ENCODE measurements around the gene TMEM201. TPM values are rescaled to one million over a fixed set of nuclear protein-coding genes. Genes with fewer than 3 reads are reported as not detected.

TMEM201 gene
- total RNA-seq, 1 donor: 8.9 TPM

DNA sequence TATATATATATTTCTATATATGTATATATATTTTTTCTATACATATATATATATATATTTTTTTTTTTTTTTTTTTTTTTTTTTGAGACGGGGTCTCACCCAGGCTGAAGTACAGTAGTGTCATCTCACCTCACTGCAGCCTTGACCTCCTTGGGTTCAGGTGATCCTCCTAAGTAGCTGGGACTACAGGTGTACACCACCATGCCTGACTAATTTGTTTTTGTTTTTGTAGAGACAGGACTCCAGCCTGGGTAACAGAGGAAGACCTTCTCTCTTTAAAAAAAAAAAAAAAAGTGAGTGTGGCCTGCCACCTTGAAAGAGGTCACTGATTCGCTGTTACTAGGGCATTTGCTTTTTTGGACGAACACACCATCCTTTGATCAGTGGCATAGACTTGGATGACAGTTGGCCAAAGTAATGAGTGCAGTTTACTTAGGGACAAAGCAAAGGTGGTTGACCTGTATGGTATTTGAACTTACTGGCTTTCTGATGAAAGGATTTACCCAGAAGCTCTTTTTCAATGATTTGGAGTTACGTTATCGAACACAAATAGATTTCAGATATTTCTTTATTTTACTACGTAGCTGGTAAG lies 38.7 kb upstream of the TMEM201 start:
- TF ChIP-seq, protein P1, sequence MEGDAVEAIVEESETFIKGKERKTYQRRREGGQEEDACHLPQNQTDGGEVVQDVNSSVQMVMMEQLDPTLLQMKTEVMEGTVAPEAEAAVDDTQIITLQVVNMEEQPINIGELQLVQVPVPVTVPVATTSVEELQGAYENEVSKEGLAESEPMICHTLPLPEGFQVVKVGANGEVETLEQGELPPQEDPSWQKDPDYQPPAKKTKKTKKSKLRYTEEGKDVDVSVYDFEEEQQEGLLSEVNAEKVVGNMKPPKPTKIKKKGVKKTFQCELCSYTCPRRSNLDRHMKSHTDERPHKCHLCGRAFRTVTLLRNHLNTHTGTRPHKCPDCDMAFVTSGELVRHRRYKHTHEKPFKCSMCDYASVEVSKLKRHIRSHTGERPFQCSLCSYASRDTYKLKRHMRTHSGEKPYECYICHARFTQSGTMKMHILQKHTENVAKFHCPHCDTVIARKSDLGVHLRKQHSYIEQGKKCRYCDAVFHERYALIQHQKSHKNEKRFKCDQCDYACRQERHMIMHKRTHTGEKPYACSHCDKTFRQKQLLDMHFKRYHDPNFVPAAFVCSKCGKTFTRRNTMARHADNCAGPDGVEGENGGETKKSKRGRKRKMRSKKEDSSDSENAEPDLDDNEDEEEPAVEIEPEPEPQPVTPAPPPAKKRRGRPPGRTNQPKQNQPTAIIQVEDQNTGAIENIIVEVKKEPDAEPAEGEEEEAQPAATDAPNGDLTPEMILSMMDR (IDR thresholded peaks at IDR 0.05; ENCODE audit: insufficient read depth, low read length): no peak
- no peak overlapping the region for H3K4me3 ChIP-seq (ENCODE audit: low read depth, low read length)
- DNase-seq (ENCODE audit: low read depth): no peak

DNA sequence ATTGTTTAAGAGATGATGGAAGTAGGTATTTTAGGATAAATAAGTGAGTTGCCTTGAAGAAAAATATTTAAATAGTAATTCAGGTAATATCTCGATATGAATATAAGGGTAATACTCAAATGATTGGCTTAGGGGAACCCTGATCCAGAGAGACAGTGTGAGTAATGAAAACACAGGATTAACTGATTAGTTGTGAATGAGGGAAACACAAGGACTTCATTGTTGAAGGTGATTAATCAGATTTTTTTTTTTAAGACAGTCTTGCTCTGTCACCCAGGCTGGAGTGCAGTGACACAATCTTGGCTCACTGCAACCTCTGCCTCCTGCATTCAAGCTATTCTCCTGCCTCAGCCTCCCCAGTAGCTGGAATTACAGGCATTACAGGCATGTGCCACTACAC lies 36.7 kb upstream of the TMEM201 start:
- no peak overlapping the region for H3K4me3 ChIP-seq (ENCODE audit: low read depth, low read length)
- DNase-seq (ENCODE audit: low read depth): no peak
- TF ChIP-seq, protein P1 (IDR thresholded peaks at IDR 0.05; ENCODE audit: insufficient read depth, low read length): no peak

DNA sequence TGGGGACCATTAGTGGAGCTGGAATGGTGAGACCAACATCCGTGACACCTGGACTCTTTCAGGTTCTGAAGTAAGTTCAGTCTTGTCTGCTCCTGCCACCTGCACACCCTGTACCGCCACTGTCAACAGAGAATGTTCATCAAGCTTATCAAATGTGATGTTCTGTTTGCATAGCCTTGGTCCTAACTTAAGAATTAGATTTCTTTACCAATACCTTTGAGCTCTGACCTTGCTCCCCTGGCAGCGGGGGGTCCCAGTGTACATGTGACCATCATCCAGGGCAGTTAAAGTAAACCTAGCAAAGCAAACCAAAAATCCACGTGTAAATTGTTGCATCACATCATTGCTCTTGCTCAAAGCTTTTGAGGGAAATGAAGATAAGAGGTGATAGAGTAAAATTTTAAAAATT lies 35.0 kb upstream of the TMEM201 start:
- DNase-seq (ENCODE audit: low read depth): no peak
- TF ChIP-seq, protein P1 (IDR thresholded peaks at IDR 0.05; ENCODE audit: insufficient read depth, low read length): no peak

DNA sequence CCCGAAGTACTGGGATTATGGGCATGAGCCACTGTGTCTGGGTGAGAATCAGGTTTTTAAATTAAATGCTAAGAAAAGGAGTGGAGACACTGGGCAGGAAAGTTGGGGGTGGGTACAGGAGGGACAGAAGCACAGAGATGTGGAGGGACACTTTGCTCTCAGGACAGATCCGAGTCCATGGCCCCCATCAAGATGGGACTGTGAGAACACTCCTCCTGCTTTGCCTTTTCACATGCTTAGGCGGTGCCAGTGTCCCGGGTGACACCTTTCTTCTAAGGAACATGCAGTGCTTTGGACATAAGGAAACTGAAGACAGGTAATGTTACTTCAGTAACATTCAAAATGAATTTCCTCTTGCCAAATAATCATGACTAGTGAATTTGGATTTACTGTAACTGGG lies 32.8 kb upstream of the TMEM201 start:
- DNase-seq (ENCODE audit: low read depth): no peak
- TF ChIP-seq, protein P1 (IDR thresholded peaks at IDR 0.05; ENCODE audit: insufficient read depth, low read length): no peak
- H3K4me3 ChIP-seq (ENCODE audit: low read depth, low read length): no peak overlapping the region

More for the DNA sequence above, 35.0 kb upstream of the TMEM201 start:
- H3K4me3 ChIP-seq (ENCODE audit: low read depth, low read length): no peak overlapping the region

DNA sequence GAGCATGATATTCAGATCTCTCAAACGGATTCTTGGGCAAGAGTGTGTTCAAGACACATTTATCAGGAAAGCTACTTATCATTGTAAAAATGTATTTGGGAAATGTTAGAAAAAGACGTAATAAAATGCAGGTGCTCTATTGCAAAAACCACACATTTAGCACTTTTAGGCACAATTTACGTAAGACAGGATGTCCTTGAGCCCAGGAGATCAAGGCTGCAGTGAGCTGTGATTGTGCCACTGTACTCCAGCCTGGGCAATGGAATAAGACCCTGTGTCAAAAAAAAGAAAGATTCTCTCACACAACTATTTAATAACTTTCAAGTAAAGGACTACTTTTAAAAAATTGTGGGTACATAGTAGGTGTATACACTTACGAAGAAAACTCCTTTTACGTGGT lies 31.1 kb upstream of the TMEM201 start:
- DNase-seq (ENCODE audit: low read depth): no peak
- TF ChIP-seq, protein P1 (IDR thresholded peaks at IDR 0.05; ENCODE audit: insufficient read depth, low read length): no peak
- no peak overlapping the region for H3K4me3 ChIP-seq (ENCODE audit: low read depth, low read length)

DNA sequence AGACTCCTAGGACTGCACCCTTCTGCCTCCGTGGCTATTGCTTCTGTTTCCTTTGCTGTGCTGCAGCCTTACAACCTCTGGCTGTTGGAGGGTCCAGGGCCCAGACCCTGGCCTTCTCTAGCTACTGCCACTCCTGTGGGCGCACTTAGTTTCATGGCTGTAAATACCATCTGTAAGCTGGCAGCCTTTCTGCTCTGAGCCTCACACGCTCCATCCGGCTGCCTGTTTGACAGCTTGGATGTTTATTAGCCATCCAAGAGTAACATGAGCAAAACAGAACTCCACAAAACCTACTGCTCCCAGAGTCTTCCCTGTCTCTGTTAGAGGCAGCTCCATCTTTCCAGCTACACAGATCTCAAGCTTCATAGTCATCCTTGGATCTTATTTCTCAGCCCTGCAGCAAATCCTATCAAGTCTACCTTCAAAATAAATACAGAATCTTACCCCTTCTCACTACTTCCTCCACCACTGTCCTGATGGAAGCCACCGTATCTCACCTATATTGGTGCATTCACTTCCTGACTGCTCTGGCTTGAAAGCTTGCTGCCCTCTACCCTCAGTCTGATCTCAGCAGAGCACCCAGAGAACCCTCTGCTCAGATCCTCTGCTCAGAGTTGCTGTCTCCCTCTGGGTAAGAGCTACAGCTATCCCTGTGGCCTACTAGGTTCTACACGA lies 30.3 kb upstream of the TMEM201 start:
- DNase-seq (ENCODE audit: low read depth): no peak
- H3K4me3 ChIP-seq (ENCODE audit: low read depth, low read length): no peak overlapping the region
- TF ChIP-seq, protein P1 (IDR thresholded peaks at IDR 0.05; ENCODE audit: insufficient read depth, low read length): no peak
